ENCODE results near the gene GPALPP1. TPM values are rescaled to one million over a fixed set of nuclear protein-coding genes. Genes with fewer than 3 reads are reported as not detected.

Gene GPALPP1
- polyA plus RNA-seq, 2 donors: 5.0 to 8.0 TPM

- Histone ChIP-seq H3K36me3 (ENCODE audit: control insufficient read depth in 2 of 2, insufficient read depth in 2 of 2, low read length in 1 of 2) (no peaks in the 10 kb centered on the region), H3K4me3 (ENCODE audit: low read depth in 1 of 2, low read length in 2 of 2) (no peak overlapping the region), H3K4me1 (ENCODE audit: control insufficient read depth in 2 of 2, insufficient read depth in 2 of 2, low read length in 1 of 2) (no peaks in the 10 kb centered on the region), H3K27me3 (ENCODE audit: control insufficient read depth in 1 of 2, insufficient read depth in 2 of 2, low read length in 2 of 2) (no peaks in the 10 kb centered on the region), H3K9me3 (ENCODE audit: control insufficient read depth in 2 of 2, insufficient read depth in 1 of 2, low read depth in 1 of 2, low read length in 1 of 2) (no peaks in the 10 kb centered on the region), H3K27ac (ENCODE audit: low read depth in 2 of 2, low read length in 1 of 2) (no peak overlapping the region)
- 75 to 80% methylated on average over 1 of the region's 1 CpG for WGBS, 2 donors
Observed at GRCh38 chr13:45078003-45078402, 88.7 kb downstream of the GPALPP1 start.

Other genes starting within 250 kb of the GPALPP1 start
- gene NUFIP1, start 67 bp upstream of the GPALPP1 start, polyA plus RNA-seq: 1 to 10 TPM; 1.8 to 3.0 TPM
- gene GTF2F2, start 131.0 kb downstream of the GPALPP1 start, polyA plus RNA-seq: 10 to 100 TPM; 15.1 to 19.0 TPM
- gene KCTD4, start 211.5 kb downstream of the GPALPP1 start, polyA plus RNA-seq: under 1 TPM in 1 of 2 donors, not detected in 1; 0.02 TPM